Measurements from ENCODE around the gene SNORC. TPM values are rescaled to one million over a fixed set of nuclear protein-coding genes. Genes with fewer than 3 reads are reported as not detected.

SNORC gene
- total RNA-seq, 4 donors from 2014 or later: 2.5 to 27.2 (median 14.1) TPM

DNA sequence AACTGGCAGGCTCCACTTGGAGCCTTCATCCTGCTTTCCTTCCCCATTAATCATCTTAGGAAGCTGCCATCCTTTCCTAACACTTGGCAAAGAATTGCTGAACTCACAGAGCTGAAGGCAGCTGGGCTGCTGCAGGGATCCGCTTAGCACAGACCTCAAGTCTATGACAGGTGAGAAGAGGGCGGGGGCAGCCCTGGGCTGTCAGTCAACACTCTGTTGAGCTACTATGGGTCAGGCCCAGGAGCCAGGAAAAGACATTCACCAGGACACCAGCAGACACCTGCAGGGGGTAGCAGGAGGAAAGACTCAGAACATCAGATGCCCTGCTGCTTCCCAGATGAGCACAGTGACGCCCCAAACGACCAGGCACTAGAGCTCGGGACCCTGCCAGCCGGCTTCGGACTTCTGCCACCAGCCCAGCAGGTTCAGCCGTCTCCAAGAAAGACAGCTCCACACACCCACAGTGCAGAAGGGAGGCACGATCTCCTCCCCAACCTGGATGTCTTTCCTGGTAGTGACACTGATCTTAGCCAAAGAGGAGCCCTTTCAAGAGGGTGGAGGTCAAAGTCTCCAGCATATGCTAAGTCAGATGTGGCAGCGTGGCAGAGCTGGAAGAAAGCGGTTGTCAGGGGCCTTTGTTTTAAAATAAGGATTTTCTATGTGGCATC, 55.2 kb downstream of the SNORC start:
- 37 to 38% methylated on average over 9 to 11 of the region's 11 CpGs for WGBS, 2 donors
- H3K4me3 ChIP-seq (ENCODE audit: low read depth, poor library complexity, severe bottlenecking): no peak overlapping the region
- intact Hi-C loops (cut with DNase I; ENCODE audit: low total_unique reads): no loop called here
- DNase-seq (ENCODE audit: low spot score in 2 of 2): no peak
- TF ChIP-seq, protein P1, sequence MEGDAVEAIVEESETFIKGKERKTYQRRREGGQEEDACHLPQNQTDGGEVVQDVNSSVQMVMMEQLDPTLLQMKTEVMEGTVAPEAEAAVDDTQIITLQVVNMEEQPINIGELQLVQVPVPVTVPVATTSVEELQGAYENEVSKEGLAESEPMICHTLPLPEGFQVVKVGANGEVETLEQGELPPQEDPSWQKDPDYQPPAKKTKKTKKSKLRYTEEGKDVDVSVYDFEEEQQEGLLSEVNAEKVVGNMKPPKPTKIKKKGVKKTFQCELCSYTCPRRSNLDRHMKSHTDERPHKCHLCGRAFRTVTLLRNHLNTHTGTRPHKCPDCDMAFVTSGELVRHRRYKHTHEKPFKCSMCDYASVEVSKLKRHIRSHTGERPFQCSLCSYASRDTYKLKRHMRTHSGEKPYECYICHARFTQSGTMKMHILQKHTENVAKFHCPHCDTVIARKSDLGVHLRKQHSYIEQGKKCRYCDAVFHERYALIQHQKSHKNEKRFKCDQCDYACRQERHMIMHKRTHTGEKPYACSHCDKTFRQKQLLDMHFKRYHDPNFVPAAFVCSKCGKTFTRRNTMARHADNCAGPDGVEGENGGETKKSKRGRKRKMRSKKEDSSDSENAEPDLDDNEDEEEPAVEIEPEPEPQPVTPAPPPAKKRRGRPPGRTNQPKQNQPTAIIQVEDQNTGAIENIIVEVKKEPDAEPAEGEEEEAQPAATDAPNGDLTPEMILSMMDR (IDR thresholded peaks at IDR 0.05): no peak
- no peak for TF ChIP-seq POLR2A (IDR thresholded peaks at IDR 0.05)

DNA sequence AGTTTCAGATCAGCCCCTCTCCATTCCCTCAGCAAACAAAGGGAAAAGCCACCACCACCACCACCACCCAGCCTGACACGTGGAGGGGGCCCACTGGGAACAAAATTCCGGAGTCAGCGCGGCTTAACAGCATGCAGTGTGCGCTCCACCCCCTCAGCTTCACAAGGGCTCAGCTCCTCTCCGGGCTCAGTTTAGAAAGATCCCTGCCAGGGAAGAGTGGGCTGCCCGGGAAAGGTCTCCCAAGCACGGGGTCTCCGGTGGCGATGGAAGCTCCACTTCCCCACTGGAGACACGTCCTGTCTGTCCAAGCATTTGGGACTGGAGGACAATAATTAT, 55.7 kb downstream of the SNORC start:
- H3K4me3 ChIP-seq (ENCODE audit: low read depth, poor library complexity, severe bottlenecking): no peak overlapping the region
- DNase-seq (ENCODE audit: low spot score in 2 of 2): no peak
- intact Hi-C loops (cut with DNase I; ENCODE audit: low total_unique reads): no loop called here
- WGBS, 2 donors: 52 to 58% methylated on average over 11 of the region's 11 CpGs
- TF ChIP-seq, protein P1 (IDR thresholded peaks at IDR 0.05): no peak
- no peak for TF ChIP-seq POLR2A (IDR thresholded peaks at IDR 0.05)

GRCh38 chr2:232926431-232926939, 56.4 kb downstream of the SNORC start:
- WGBS, 2 donors: 19 to 30% methylated on average over 13 of the region's 13 CpGs
- no peak overlapping the region for H3K4me3 ChIP-seq (ENCODE audit: low read depth, poor library complexity, severe bottlenecking)
- TF ChIP-seq, protein P1 (IDR thresholded peaks at IDR 0.05): no peak
- TF ChIP-seq POLR2A (IDR thresholded peaks at IDR 0.05): no peak
- intact Hi-C loops (cut with DNase I; ENCODE audit: low total_unique reads): no loop called here
- DNase-seq (ENCODE audit: low spot score in 2 of 2): no peak

GRCh38 chr2:232927032-232927792, 57.1 kb downstream of the SNORC start:
- TF ChIP-seq, protein P1 (IDR thresholded peaks at IDR 0.05): no peak
- peak overlapping the region; percentile 31 for H3K4me3 ChIP-seq (ENCODE audit: low read depth, poor library complexity, severe bottlenecking)
- intact Hi-C loops (cut with DNase I; ENCODE audit: low total_unique reads): no loop called here
- no peak for DNase-seq (ENCODE audit: low spot score in 2 of 2)
- WGBS, 2 donors: 1% methylated on average over 24 to 50 of the region's 76 CpGs

- TF ChIP-seq POLR2A (IDR thresholded peaks at IDR 0.05): no peak
- TF ChIP-seq, protein P1 (IDR thresholded peaks at IDR 0.05): no peak
- WGBS, 2 donors: 3 to 15% methylated on average over 4 to 9 of the region's 114 CpGs
- peak overlapping the region; percentile 31 for H3K4me3 ChIP-seq (ENCODE audit: low read depth, poor library complexity, severe bottlenecking)
- intact Hi-C loops (cut with DNase I; ENCODE audit: low total_unique reads): no loop called here
- no peak for DNase-seq (ENCODE audit: low spot score in 2 of 2)
These were observed 57.9 kb downstream of the SNORC start for GRCh38 chr2:232927793-232928550.

Other genes with a start within 250 kb of the SNORC start
- 10 to 100 TPM in 2 of 4 donors, 1 to 10 TPM in 2; 6.7 to 22.1 (median 14.0) TPM for gene EFHD1, start 236.7 kb upstream of the SNORC start, total RNA-seq
- gene GIGYF2, start 172.9 kb upstream of the SNORC start, total RNA-seq: 10 to 100 TPM; 57.7 to 78.4 (median 72.5) TPM
- gene KCNJ13, start 93.7 kb upstream of the SNORC start, total RNA-seq: 1 to 10 TPM in 3 of 4 donors, under 1 TPM in 1; 0.84 to 5.2 (median 3.2) TPM
- 10 to 100 TPM; 15.7 to 30.3 (median 17.9) TPM for gene NGEF, start 143.0 kb downstream of the SNORC start, total RNA-seq
- 10 to 100 TPM in 2 of 4 donors, 1 to 10 TPM in 2; 1.3 to 29.9 (median 14.2) TPM for gene NEU2, start 162.4 kb downstream of the SNORC start, total RNA-seq
- 10 to 100 TPM in 3 of 4 donors, 1 to 10 TPM in 1; 8.6 to 15.0 (median 13.0) TPM for gene INPP5D, start 190.1 kb downstream of the SNORC start, total RNA-seq

All from lower leg skin (tissue), 4 donors.